ENCODE results near the gene DHX16.

Gene DHX16

DNA sequence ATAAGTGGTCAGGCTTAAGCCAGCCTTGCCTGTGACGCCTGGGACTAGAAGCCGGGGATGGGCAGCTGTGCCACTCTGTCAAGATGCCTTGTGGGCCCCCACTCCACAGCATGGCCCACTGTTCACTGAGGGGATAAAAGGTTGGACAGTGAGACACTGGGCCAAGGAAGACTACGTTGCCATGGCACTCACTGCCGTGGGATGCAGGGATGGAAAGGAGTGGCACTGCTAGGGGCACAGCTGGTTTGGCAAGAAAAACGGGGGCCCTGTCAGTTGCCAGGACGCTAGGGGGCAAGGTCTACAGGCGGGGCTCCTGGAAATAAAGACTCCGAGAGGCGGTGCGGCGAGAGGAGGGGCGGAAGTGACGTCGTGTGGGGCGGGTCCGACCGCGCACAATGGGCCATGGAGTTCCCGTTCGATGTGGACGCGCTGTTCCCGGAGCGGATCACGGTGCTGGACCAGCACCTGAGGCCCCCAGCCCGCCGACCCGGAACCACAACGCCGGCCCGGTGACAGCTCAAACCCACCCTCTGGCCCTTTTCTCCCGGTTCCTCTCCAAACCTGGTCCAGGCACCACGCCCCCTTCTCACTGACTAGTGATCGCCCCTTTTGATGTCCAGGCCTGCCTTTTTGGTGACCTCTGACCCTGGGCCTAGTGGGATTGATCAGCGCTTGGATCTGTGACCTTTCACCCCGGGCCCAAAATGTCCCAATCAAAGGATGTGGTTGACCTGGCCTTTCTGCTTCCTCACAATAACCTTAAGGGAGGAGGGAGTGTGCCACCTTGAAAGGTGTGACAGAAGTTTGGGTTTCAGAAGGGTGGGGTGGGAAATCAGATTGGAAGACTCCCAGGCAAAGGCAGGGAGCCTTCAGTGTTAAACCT, 46.1 kb downstream of the DHX16 start, which contains the start of gene ATAT1:
Gene ATAT1, plus strand, starts transcription at position 391 of the 883 bp plus-strand sequence.
- peak; percentile 89 for DNase-seq

DNA sequence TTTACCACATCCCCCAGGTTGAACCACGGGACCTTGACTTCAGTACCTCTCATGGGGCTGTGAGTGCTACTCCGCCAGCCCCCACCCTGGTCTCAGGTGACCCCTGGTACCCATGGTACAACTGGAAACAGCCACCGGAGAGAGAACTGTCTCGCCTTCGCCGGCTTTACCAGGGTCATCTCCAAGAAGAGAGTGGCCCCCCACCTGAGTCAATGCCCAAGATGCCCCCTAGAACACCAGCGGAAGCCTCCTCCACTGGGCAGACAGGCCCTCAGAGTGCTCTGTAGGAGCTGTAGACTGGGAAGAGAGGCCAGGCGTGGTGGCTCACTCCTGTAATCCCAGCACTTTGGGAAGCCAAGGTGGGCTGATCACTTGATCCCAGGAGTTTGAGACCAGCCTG, 47.3 kb downstream of the DHX16 start:
- no peak for DNase-seq

GRCh38 chr6:30619561-30619960, 53.2 kb downstream of the DHX16 start:
- DNase-seq = no peak

DNA sequence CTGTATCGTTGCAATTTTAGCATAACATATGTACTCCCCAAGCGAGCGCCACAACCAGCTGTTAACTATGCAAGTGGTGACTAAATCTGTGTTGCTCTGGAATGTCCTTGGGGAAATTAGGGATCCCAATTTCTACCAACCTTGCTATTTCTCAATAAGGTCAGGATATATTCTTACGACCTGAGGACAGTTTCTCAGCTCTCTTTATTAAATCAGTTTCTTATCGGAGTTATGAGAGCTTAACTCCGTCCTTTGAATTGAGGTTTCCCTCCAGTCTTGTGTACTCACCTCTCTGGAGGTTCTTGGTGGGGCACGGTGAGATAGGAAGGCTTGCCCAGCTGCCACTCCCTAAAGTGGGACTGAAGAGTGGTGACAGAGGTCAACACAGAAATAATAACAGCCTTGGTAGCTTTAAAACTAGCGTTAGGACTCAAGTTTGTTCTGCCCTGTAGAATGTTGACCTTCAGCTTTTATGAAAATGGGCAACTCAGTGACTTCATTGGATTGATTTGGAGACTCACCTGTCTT, 54.5 kb downstream of the DHX16 start:
- DNase-seq = no peak

GRCh38 chr6:30617565-30618269, 55.1 kb downstream of the DHX16 start, which contains the start of gene MRPS18B:
Gene MRPS18B, plus strand, starts transcription at chr6:30617840. Its CDS starts 26 bp downstream, at chr6:30617866.
- peak; percentile 96 for DNase-seq

- peak; percentile 96 for DNase-seq
These were observed 55.8 kb downstream of the DHX16 start, which contains the start of gene PPP1R10 for GRCh38 chr6:30616811-30617564. Gene PPP1R10, minus strand, starts transcription at chr6:30617243. Its CDS starts 7,299 bp downstream, at chr6:30609944.

DNA sequence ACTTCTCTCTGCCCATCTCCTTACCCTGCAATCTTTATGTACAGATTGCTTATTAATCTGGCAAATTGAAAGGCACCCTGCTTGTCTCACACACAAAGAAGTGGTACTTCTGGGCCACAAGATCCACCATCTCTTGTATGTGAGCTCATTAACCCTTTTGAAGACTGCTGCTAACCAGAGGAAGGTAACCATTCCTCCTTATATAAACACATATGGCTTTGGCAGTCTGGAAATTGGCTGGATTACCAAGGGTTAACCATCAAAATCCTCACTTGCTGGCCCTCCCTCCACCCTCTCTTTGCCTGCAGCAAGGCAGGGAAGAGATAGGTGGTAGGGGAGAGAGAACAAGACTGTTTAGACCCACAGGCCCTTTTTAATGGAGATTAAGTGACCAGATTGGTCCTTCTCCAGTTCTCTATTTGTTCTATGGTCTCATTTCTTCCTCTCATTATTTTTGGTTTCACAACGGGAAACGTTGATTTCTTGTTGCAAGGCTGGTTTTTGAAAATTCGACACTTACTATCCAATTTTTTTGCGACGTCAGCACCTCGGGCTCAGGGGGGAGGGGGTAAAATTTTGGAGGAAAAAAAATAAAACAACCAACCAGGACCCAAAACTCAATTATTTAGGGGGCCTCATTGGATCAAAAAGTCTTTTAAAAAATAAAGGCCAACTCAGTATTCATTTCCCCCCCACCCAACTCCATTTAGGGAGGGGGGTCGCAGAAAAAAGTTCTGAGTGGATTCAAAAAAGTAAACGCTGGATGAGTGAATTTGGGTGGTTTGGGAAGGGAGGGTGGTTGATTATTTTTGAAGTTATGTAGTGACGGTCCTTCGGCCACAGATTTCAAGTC, 56.6 kb downstream of the DHX16 start:
- DNase-seq = peak; percentile 38

DNA sequence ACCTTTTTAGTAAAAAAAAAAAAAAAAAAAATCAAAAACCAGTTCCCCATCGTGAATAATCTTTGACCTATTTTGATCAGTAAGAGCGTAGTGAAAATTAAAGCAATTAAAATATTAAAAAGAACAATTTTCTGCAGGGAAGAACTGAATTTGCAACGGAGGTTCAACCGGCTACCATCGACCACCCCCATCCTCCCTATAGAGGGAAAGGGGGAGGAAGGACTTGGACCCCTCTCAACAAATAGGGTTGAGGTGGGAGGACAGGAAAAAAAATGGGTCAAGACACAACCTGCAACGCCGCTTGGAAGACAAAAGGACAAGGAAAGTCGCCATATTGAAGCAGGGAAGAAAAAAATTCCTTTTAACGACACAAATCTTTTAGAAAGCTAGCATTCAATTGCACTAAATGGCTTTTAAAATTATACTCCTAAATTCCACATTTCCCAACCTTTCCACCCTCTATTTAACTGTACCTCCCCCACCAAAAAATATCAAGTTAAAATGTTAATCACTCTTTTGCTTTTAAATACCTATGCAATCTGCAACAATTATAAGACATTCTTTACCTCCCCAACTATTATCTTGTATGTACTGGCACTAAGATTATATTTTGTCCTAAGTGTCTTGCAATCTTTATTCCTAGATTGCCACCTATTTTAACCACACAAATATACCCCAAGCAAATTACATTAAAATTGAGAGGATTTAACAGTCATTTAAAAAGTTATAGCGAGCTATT, 57.4 kb downstream of the DHX16 start:
- peak; percentile 31 for DNase-seq

- peak; percentile 79 for DNase-seq
These were observed 58.0 kb downstream of the DHX16 start for GRCh38 chr6:30614843-30615218.

- DNase-seq = no peak
These were observed 58.6 kb downstream of the DHX16 start for GRCh38 chr6:30614044-30614842.

GRCh38 chr6:30613251-30614043, 59.4 kb downstream of the DHX16 start:
- DNase-seq = no peak

GRCh38 chr6:30612687-30613248, 60.0 kb downstream of the DHX16 start:
- DNase-seq = no peak

DNA sequence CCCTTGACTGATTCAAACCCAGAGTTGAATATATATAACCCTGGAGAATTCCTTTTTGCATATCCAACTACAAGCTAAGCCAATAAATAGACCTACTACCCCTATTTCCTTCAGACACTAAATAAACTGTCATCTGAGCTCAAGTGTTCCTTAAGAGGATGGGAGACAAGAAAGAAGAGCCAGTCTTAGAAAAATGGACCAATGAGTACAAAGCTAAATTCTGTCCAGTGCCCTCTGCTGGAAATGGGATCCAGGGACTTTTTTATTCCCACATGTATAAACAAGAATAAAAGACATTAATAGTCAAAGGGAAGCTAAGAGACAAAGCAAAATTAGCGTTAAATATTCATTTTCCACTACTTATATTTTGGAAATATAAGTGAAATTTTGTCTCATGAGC, 60.6 kb downstream of the DHX16 start:
- DNase-seq = no peak

DNA sequence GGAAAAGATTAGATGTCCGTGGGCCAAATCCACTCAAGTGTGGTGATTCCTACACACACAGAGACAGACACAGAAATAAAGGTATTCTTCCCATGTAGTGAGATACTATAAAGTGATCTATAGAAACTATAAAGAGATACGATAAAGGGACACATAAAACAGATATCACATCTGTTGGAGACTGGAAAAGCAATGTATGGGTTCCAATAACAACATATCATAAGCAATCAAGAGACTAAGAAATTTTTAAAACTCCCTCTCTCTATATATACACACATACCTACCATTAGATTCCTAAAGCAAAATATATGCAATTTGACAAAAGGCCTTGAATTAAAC, 61.0 kb downstream of the DHX16 start:
- DNase-seq = no peak

DNA sequence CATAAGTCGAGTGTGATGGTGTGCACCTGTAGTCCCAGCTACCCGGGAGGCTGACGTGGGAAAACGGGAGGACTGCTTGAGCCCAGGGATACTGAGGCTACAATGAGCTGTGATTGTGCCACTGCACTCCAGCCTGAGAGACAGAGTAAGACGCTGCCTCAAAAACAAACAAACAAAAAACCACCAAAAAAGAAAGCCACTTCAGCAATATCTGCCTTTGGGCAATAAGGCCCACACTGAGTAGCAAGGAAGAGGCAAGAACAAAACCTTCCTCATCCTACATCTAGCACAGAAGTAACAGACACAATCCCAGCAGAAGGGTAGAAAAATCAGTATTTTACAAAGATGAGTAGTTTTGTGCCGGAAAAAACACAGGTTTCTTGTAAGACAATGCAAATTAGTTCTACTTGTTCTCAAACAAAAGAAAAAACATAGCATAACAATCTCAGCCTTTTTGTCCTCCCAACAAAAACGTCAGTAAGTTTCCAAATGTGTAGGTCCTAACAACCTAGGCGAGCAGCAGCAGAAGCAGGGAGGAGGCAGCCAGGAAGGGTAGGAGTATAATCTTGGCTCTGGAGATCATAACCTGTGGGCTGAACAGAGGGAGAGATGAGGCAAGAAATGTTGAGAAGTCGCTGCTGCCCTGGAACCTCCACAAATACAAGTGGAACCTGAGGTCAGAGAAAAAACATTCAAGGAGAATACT, 61.5 kb downstream of the DHX16 start:
- DNase-seq = no peak

- no peak for DNase-seq
These were observed 62.7 kb downstream of the DHX16 start for GRCh38 chr6:30610065-30610464.

GRCh38 chr6:30603961-30604360, 68.8 kb downstream of the DHX16 start:
- no peak for DNase-seq

All from activated CD4-positive, alpha-beta T cell treated with anti-CD3 and anti-CD28 coated beads, Interleukin-2, amount 50 U/mL, for 1 hour (primary cell).